ENCODE measurements around the gene NPAS3. TPM values are rescaled to one million over a fixed set of nuclear protein-coding genes. Genes with fewer than 3 reads are reported as not detected.

Gene NPAS3
- total RNA-seq, 2 experiments from 2014 or later, result not detected

GRCh38 chr14:33745163-33745562 is 806.5 kb downstream of the NPAS3 start:
- POLR2A ChIA-PET, result no interaction called here
- CTCF ChIA-PET, result no interaction called here

GRCh38 chr14:33747749-33748148 is 809.1 kb downstream of the NPAS3 start:
- ChIA-PET POLR2A (no interaction called here), CTCF (no interaction called here)

GRCh38 chr14:33754261-33754660 is 815.6 kb downstream of the NPAS3 start:
- CTCF ChIA-PET, result no interaction called here
- POLR2A ChIA-PET, result no interaction called here

GRCh38 chr14:33755358-33755757 is 816.7 kb downstream of the NPAS3 start:
- ChIA-PET POLR2A (no interaction called here), CTCF (no interaction called here)

- ChIA-PET POLR2A (no interaction called here), CTCF (no interaction called here)
Observed at GRCh38 chr14:33756833-33757232, 818.2 kb downstream of the NPAS3 start.

GRCh38 chr14:33758547-33758946 is 819.9 kb downstream of the NPAS3 start:
- CTCF ChIA-PET, result no interaction called here
- POLR2A ChIA-PET, result no interaction called here

- POLR2A ChIA-PET, result no interaction called here
Observed at GRCh38 chr14:33762161-33762851, 823.6 kb downstream of the NPAS3 start.

GRCh38 chr14:33764876-33765650 is 826.4 kb downstream of the NPAS3 start:
- ChIA-PET CTCF (no interaction called here), POLR2A (no interaction called here)

More at GRCh38 chr14:33762161-33762851, 823.6 kb downstream of the NPAS3 start:
- CTCF ChIA-PET, result no interaction called here

GRCh38 chr14:33767586-33768457 is 829.1 kb downstream of the NPAS3 start:
- ChIA-PET POLR2A (no interaction called here), CTCF (no interaction called here)

- ChIA-PET CTCF (no interaction called here), POLR2A (no interaction called here)
Observed at GRCh38 chr14:33768458-33768830, 829.8 kb downstream of the NPAS3 start.

- ChIA-PET POLR2A (no interaction called here), CTCF (no interaction called here)
Observed at GRCh38 chr14:33773205-33774030, 834.7 kb downstream of the NPAS3 start.

- CTCF ChIA-PET, result no interaction called here
- POLR2A ChIA-PET, result no interaction called here
Observed at GRCh38 chr14:33774161-33774560, 835.5 kb downstream of the NPAS3 start.

- ChIA-PET POLR2A (no interaction called here), CTCF (no interaction called here)
Observed at GRCh38 chr14:33774723-33775470, 836.2 kb downstream of the NPAS3 start.

GRCh38 chr14:33776871-33777270 is 838.2 kb downstream of the NPAS3 start:
- CTCF ChIA-PET, result no interaction called here

GRCh38 chr14:33777681-33778080 is 839.0 kb downstream of the NPAS3 start:
- CTCF ChIA-PET, result no interaction called here
- POLR2A ChIA-PET, result no interaction called here

More at GRCh38 chr14:33776871-33777270, 838.2 kb downstream of the NPAS3 start:
- POLR2A ChIA-PET, result no interaction called here

- ChIA-PET CTCF (no interaction called here), POLR2A (no interaction called here)
Observed at GRCh38 chr14:33780035-33780434, 841.4 kb downstream of the NPAS3 start.

- CTCF ChIA-PET, result no interaction called here
Observed at GRCh38 chr14:33781236-33781635, 842.6 kb downstream of the NPAS3 start.

GRCh38 chr14:33782923-33783322 is 844.2 kb downstream of the NPAS3 start:
- ChIA-PET CTCF (interaction anchor here (1.2 kb wide), 1 partner anchor 10 kb away, joined by 3 read pairs; no protein-coding TSS in a partner anchor), POLR2A (no interaction called here)

More at GRCh38 chr14:33781236-33781635, 842.6 kb downstream of the NPAS3 start:
- POLR2A ChIA-PET, result no interaction called here
